Mammary epithelial cell (primary cell): ENCODE measurements around the gene ZBTB16.

ENCODE experiments used
- EZH2 ChIP-seq: IDR thresholded peaks from 2 replicates; pipeline ENCODE4 v1.6.1; 2012; ENCODE audit warnings: low read length, inconsistent platforms, borderline replicate concordance
- TF ChIP-seq, protein P1 (sequence below), 2 donors: IDR thresholded peaks in 1 of 2; conservative IDR thresholded peaks in 1 of 2; 2 replicates each; pipeline ENCODE4 v1.5.1; 2011 to 2012; ENCODE audit warnings: inconsistent platforms in 2 of 2, low read length in 2 of 2, mild to moderate bottlenecking in 2 of 2, control low read depth in 1 of 2, low read depth in 1 of 2; ENCODE audit not compliant: insufficient read depth in 1 of 2; ENCODE audit errors: extremely low read depth in 1 of 2

DNA sequence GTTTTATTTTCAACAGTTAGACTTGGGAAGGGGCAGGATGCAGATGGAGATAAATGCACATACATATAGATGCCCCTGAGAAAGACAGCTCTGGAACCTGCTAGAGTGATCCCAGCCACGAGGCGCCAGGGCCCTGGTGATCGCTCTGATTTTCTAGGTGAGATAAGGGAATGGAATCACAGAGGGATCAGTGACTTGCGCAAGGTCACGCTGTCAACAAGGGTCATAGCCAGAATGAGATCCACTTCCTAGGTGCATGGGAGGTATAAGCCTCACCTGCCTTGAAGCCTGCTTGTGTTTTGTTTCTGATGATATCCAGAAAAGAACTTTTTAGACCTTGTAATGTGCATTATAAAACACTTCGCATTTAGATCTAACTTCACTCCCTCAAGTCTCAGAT lies 47.5 kb downstream of the ZBTB16 start:
- TF ChIP-seq, protein P1, sequence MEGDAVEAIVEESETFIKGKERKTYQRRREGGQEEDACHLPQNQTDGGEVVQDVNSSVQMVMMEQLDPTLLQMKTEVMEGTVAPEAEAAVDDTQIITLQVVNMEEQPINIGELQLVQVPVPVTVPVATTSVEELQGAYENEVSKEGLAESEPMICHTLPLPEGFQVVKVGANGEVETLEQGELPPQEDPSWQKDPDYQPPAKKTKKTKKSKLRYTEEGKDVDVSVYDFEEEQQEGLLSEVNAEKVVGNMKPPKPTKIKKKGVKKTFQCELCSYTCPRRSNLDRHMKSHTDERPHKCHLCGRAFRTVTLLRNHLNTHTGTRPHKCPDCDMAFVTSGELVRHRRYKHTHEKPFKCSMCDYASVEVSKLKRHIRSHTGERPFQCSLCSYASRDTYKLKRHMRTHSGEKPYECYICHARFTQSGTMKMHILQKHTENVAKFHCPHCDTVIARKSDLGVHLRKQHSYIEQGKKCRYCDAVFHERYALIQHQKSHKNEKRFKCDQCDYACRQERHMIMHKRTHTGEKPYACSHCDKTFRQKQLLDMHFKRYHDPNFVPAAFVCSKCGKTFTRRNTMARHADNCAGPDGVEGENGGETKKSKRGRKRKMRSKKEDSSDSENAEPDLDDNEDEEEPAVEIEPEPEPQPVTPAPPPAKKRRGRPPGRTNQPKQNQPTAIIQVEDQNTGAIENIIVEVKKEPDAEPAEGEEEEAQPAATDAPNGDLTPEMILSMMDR (conservative IDR thresholded peaks at IDR 0.05 in 1 of 2, IDR thresholded peaks at IDR 0.05 in 1 of 2; ENCODE audit: extremely low read depth in 1 of 2, insufficient read depth in 1 of 2, low read depth in 1 of 2, low read length in 2 of 2) = no peak
- TF ChIP-seq EZH2 = no peak
